Measurements from ENCODE around the gene ASF1B. TPM values are rescaled to one million over a fixed set of nuclear protein-coding genes. Genes with fewer than 3 reads are reported as not detected.
A peak's percentile ranks its signal among the peaks of the same experiment; 100 is the strongest.

Gene ASF1B
- total RNA-seq, 2 donors from 2014 or later: 5.1 to 19.7 TPM

DNA sequence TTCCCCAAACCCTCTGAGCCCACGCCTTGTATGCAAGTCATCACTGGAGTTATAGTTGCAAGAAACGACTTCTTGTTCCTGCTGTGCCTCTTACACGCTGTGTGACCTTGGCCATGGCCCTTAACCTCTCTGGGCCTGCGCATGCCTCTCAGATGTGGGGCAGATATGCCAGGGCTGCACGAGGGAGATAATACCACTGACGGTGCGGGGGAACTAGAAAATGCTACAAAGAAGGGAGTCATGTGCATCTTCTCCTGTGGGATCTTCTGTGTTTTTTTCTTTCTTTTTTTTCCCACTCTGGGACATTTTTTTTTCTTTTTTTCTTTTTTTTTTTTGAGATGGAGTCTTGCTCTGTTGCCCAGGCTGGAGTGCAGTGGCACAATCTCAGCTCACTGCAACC, 41.5 kb downstream of the ASF1B start:
- no peaks in the 10 kb centered on the region for H3K4me1 ChIP-seq (replicated peaks)
- TF ChIP-seq POLR2A (IDR thresholded peaks at IDR 0.05) (no peak), POLR2AphosphoS5 (IDR thresholded peaks at IDR 0.05) (no peak)
- TF ChIP-seq, protein P1, sequence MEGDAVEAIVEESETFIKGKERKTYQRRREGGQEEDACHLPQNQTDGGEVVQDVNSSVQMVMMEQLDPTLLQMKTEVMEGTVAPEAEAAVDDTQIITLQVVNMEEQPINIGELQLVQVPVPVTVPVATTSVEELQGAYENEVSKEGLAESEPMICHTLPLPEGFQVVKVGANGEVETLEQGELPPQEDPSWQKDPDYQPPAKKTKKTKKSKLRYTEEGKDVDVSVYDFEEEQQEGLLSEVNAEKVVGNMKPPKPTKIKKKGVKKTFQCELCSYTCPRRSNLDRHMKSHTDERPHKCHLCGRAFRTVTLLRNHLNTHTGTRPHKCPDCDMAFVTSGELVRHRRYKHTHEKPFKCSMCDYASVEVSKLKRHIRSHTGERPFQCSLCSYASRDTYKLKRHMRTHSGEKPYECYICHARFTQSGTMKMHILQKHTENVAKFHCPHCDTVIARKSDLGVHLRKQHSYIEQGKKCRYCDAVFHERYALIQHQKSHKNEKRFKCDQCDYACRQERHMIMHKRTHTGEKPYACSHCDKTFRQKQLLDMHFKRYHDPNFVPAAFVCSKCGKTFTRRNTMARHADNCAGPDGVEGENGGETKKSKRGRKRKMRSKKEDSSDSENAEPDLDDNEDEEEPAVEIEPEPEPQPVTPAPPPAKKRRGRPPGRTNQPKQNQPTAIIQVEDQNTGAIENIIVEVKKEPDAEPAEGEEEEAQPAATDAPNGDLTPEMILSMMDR (IDR thresholded peaks at IDR 0.05): no peak
- H3K9me3 ChIP-seq: no peaks in the 10 kb centered on the region
- no peaks in the 10 kb centered on the region for H3K27me3 ChIP-seq (replicated peaks; ENCODE audit: insufficient read depth)
- H3K27ac ChIP-seq: no peak overlapping the region
- peaks cover 0 to 10% of the 10 kb centered on the region in 2 donors for H3K36me3 ChIP-seq
- intact Hi-C loops (cut with DNase I): no loop called here
- 93% methylated on average over 7 of the region's 7 CpGs for WGBS
- no peak for DNase-seq (ENCODE audit: low spot score)
- H3K4me3 ChIP-seq: no peak overlapping the region

DNA sequence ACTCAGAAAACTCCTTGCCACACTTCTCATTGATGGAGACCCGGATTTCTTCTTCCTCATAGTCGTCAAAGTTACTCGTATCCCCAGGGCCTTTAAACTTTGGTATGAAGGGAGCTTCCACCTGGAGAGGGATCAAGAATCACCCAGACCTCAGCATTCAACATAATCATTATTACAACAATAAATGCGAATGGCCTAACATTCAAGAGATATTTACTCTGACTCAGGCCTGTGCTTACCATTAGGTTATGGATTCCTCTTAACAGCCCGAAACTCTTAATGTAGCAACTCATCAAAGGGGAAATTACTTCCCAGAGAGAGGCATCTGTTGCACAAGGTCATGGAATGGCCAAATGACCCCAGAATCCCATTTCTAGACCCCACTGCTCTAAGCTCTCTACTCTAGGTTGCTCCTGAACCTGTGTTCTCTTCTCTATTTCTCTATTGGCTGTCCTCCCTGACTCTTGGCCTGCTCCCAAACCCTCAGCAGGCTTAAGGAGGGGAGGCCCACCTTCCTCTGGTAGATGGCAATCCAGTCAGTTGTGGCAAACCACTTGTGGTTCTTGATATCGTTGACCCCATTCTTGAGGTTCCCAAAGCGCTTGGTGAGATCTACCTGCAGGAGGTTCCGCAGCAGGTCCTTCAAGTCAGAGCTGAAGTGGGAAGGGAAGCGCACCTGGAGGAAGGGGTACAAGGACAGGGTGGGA, 43.1 kb downstream of the ASF1B start:
- intact Hi-C loops (cut with DNase I): no loop called here

DNA sequence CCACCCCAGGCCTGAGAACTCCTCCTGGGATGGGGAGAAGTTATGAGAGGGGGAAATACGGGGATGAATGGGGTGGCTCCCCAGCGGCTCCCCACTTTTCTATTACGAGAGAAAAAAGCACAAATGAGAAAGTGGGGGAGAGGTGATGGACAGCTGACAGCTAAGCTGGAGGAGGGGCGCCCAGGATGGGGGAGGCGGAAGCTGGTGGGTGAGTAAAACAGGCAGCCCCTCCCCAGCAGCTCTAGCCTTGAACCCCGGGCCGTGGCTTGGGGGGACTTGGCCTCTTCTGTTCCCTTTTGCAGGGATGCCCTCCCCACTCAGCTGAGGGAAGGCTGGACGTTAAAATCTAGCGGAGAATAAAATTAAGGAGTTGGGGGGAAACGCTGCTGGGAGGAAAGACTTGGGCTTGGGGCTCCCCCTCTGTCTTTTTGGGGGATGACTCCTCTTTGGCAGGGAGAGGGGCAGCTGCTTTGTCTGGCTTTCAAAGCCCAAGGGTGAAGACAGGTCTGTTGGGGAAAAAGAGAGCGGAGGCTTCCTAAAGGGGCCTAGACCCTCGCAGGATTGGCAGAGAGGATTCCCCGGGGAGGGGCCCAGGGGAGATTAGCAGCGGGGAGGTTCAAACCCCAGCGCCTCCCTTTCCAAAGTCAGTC, 44.5 kb downstream of the ASF1B start:
- TF ChIP-seq POLR2AphosphoS5 (IDR thresholded peaks at IDR 0.05) (no peak), POLR2A (IDR thresholded peaks at IDR 0.05) (no peak)
- TF ChIP-seq, protein P1 (IDR thresholded peaks at IDR 0.05): no peak
- intact Hi-C loops (cut with DNase I): loop anchor here (2.0 kb wide), 1 partner anchor 25 kb away; the partner anchor contains the start of gene PRKACA
- peak overlapping the region; percentile 84 to 92 for H3K27ac ChIP-seq
- no peaks in the 10 kb centered on the region for H3K9me3 ChIP-seq
- H3K4me3 ChIP-seq: peak overlapping the region; percentile 82 to 89
- 20% methylated on average over 15 of the region's 15 CpGs for WGBS
- H3K36me3 ChIP-seq: peaks cover 0 to 4% of the 10 kb centered on the region in 2 donors
- no peaks in the 10 kb centered on the region for H3K4me1 ChIP-seq (replicated peaks)
- no peak for DNase-seq (ENCODE audit: low spot score)
- no peaks in the 10 kb centered on the region for H3K27me3 ChIP-seq (replicated peaks; ENCODE audit: insufficient read depth)

More for the DNA sequence above, 43.1 kb downstream of the ASF1B start:
- no peak for TF ChIP-seq POLR2A (IDR thresholded peaks at IDR 0.05)
- TF ChIP-seq, protein P1 (IDR thresholded peaks at IDR 0.05): no peak
- no peak for TF ChIP-seq POLR2AphosphoS5 (IDR thresholded peaks at IDR 0.05)
- DNase-seq (ENCODE audit: low spot score): no peak
- no peak overlapping the region for H3K27ac ChIP-seq
- no peaks in the 10 kb centered on the region for H3K9me3 ChIP-seq
- no peak overlapping the region for H3K4me3 ChIP-seq
- 99% methylated on average over 9 of the region's 9 CpGs for WGBS
- no peaks in the 10 kb centered on the region for H3K27me3 ChIP-seq (replicated peaks; ENCODE audit: insufficient read depth)
- peaks cover 0 to 10% of the 10 kb centered on the region in 2 donors for H3K36me3 ChIP-seq
- no peaks in the 10 kb centered on the region for H3K4me1 ChIP-seq (replicated peaks)

DNA sequence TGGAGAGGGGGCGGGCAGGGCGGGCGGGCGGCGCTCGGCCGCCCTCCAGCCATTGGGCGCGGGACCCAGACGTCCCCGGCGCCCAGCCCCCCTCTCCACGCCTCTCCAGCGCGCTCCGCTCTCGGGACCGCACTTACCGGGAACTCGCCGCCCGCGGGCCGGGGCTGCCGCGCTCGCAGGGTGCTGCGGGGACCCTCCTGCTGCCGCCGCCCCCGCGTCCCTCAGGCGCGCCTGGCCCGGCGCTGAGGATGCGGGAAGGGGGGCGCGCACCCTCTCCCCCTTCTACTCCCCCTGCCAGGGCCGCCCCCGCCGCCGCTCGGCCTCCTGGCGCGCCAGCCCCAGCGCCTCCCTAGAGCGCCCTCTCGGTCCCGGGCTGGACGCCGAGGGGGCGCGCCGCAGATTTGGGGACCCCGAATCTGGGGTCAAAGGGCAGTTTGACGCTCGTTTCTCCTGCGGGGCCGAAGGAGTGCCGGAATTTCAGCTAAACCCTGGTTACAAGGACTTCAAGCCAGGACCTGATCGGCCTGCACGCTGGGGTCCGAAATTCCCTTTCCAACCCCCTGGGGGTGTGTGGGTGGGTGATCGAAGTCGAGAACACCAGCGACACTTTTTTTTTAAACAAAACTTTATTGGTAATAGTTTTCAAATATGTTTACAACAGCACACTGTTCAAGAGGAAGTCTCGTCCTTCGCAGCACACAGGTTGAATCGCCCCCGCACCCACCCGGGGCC, 45.1 kb downstream of the ASF1B start:
- Histone ChIP-seq H3K27me3 (replicated peaks; ENCODE audit: insufficient read depth) (no peaks in the 10 kb centered on the region), H3K36me3 (no peaks in the 10 kb centered on the region), H3K4me3 (peak overlapping the region; percentile 82 to 89), H3K27ac (peak overlapping the region; percentile 84 to 92), H3K9me3 (no peaks in the 10 kb centered on the region), H3K4me1 (replicated peaks) (no peaks in the 10 kb centered on the region)
- DNase-seq (ENCODE audit: low spot score): no peak
- intact Hi-C loops (cut with DNase I): loop anchor here (2.0 kb wide), 1 partner anchor 26 kb away; the partner anchor contains the start of gene PRKACA
- peak; percentile 87 for TF ChIP-seq POLR2A (IDR thresholded peaks at IDR 0.05)
- no peak for TF ChIP-seq POLR2AphosphoS5 (IDR thresholded peaks at IDR 0.05)
- TF ChIP-seq, protein P1 (IDR thresholded peaks at IDR 0.05): peak in 1 of 4 experiments; percentile 24
- 1% methylated on average over 38 of the region's 72 CpGs for WGBS

All from prostate gland (tissue), 2 donors.